ENCODE results near the gene MMP10.

Gene MMP10

DNA sequence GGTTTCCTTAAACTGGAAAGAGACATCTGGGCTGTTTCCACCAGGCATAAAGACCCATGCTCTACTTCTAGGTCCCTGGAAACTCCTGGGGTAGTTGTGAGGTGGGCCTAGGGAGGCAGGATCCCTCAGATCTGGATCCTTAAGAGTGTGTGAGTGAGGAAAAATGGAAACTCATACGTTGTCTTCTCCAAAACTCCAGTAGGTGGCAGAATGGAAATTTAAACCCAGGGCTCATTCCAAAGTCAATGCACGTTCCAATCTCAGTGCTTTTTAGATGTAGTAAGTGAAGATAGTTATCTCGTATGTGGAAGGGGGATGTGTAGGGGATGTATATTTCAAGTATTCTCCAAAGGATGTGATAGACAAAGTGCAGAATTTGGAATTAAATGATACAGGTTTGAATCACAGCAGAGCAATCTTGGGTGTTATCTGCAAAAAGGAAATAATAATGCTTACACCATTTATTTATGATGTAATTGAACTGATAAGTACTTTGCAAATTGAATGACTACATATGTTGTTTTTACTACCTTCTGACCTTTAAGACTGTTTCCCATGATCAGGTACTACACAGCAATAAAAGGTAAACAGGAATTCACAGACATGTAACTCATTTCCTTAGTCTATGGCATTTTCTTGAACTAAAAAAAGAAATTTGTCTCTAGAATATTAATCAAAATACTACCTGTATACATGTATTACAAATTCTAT, 30.7 kb upstream of the MMP10 start:
- TF ChIP-seq, protein P1, sequence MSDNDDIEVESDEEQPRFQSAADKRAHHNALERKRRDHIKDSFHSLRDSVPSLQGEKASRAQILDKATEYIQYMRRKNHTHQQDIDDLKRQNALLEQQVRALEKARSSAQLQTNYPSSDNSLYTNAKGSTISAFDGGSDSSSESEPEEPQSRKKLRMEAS (IDR thresholded peaks at IDR 0.05; ENCODE audit: low read depth, low read length) = no peak
- TF ChIP-seq, protein P2, sequence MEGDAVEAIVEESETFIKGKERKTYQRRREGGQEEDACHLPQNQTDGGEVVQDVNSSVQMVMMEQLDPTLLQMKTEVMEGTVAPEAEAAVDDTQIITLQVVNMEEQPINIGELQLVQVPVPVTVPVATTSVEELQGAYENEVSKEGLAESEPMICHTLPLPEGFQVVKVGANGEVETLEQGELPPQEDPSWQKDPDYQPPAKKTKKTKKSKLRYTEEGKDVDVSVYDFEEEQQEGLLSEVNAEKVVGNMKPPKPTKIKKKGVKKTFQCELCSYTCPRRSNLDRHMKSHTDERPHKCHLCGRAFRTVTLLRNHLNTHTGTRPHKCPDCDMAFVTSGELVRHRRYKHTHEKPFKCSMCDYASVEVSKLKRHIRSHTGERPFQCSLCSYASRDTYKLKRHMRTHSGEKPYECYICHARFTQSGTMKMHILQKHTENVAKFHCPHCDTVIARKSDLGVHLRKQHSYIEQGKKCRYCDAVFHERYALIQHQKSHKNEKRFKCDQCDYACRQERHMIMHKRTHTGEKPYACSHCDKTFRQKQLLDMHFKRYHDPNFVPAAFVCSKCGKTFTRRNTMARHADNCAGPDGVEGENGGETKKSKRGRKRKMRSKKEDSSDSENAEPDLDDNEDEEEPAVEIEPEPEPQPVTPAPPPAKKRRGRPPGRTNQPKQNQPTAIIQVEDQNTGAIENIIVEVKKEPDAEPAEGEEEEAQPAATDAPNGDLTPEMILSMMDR (IDR thresholded peaks at IDR 0.05; ENCODE audit: low read depth, low read length) = peak; percentile 41
- H3K4me3 ChIP-seq (ENCODE audit: low read depth, low read length) = no peak overlapping the region
- peak; percentile 18 for DNase-seq (ENCODE audit: low read depth)

DNA sequence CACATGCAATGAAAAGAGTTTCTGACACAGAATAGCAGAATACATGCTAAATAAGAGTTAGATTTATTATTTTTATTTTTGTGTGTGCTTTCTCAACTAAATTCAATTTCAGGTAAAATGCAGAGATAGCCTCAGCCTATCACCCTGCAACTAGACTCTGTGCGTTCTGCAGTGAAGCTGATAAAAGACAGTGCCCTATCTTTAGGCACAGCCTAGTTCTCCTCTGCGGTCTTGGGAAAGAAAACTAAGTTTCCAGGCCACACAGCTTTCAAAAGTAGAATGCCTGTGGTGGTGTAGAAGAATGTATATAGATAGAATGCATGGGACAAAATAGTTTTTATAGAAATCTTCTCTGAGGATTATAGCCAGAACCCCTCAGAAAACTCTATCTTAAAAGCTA, 29.5 kb upstream of the MMP10 start:
- no peak overlapping the region for H3K4me3 ChIP-seq (ENCODE audit: low read depth, low read length)
- TF ChIP-seq POLR2A (IDR thresholded peaks at IDR 0.05; ENCODE audit: extremely low read depth, insufficient read length) = no peak
- no peak for DNase-seq (ENCODE audit: low read depth)

DNA sequence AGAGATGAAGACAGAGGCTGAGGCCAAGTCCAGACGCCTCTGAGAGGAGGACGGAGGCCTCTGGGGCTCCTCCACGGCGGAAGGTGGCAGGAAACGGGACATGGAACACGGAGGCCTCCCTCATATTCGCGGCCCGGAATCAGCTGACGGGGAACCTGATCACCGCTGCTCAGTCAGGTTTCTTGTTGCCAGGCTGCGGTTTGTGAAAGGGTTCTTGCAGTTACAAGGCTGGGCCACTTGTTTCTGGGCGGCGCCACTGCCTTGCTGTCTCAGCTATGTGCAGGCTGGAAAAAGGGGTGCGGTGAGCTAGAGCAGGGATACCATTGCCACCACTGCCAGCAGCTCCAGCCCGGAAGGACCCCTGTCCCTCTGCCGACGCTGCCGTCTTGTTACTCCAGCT, 27.5 kb upstream of the MMP10 start:
- TF ChIP-seq, protein P2 (IDR thresholded peaks at IDR 0.05; ENCODE audit: low read depth, low read length) = peak; percentile 31
- TF ChIP-seq, protein P1 (IDR thresholded peaks at IDR 0.05; ENCODE audit: low read depth, low read length) = no peak
- no peak overlapping the region for H3K4me3 ChIP-seq (ENCODE audit: low read depth, low read length)
- peak; percentile 24 for DNase-seq (ENCODE audit: low read depth)

DNA sequence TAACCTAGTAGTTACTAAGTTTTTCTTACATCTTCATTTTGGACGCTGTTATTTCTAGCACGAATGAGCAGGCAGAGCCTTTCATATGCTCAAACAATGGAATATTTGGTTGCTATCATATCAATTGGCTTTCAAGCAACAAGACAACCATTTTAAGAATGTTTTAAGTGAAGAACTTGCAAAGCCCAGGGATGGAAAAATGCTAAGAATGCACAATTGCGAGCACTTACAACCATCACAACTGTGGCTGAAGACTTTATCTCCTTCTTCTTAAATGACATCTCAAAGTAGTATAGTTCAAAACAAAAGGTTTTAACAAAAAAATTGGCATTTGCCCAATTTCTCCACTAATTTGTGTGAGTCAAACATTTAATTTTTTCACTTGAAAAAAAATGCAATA, 25.9 kb upstream of the MMP10 start:
- DNase-seq (ENCODE audit: low read depth) = no peak
- no peak overlapping the region for H3K4me3 ChIP-seq (ENCODE audit: low read depth, low read length)
- TF ChIP-seq, protein P2 (IDR thresholded peaks at IDR 0.05; ENCODE audit: low read depth, low read length) = no peak

DNA sequence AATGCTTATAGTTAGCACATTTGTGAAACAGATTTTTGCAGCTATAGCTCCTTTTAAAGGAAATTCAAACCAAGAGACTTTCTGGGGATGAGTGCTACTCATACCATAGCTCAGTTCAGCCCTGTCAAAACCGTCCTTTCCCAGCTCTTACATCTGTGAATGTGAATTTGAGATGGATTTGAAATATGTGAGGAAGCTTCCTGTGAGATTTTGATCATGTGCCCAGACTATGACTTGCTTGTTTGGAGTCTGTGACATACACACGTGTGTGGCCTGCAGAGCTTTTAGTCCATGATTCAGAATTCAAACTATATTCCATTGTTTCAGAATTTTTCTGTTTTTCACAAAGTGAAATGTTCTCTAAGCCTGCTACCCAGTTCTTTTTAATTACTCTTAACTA, 21.9 kb upstream of the MMP10 start:
- TF ChIP-seq POLR2A (IDR thresholded peaks at IDR 0.05; ENCODE audit: extremely low read depth, insufficient read length) = no peak
- TF ChIP-seq, protein P2 (IDR thresholded peaks at IDR 0.05; ENCODE audit: low read depth, low read length) = no peak
- TF ChIP-seq MYC (IDR thresholded peaks at IDR 0.05; ENCODE audit: low read depth, low read length) = no peak
- TF ChIP-seq, protein P1 (IDR thresholded peaks at IDR 0.05; ENCODE audit: low read depth, low read length) = no peak
- no peak overlapping the region for H3K4me3 ChIP-seq (ENCODE audit: low read depth, low read length)
- DNase-seq (ENCODE audit: low read depth) = no peak

DNA sequence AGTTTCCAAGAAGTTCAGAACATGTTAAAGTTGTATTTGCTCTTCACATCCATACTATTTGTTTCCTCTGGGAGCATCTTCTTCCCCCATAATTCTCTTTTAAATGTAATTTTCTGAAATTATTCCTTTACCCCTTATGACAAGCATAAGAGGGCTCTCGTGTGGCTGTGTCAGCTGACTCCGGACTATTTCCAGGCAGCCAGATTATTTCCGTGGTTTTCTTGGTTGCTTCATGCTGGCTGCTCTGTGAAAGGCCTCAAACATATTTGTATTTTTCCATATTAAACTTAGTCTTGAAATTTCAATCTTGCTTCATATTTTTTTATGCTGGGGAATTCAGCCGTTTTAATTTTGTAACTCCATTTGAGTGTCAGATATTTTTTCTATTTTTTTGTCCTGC, 20.3 kb upstream of the MMP10 start:
- H3K4me3 ChIP-seq (ENCODE audit: low read depth, low read length) = no peak overlapping the region
- TF ChIP-seq POLR2A (IDR thresholded peaks at IDR 0.05; ENCODE audit: extremely low read depth, insufficient read length) (no peak), MYC (IDR thresholded peaks at IDR 0.05; ENCODE audit: low read depth, low read length) (no peak)
- TF ChIP-seq, protein P2 (IDR thresholded peaks at IDR 0.05; ENCODE audit: low read depth, low read length) = no peak
- TF ChIP-seq, protein P1 (IDR thresholded peaks at IDR 0.05; ENCODE audit: low read depth, low read length) = no peak
- no peak for DNase-seq (ENCODE audit: low read depth)
